SK-MEL-5 (cell line): ENCODE results near the gene ZFP62. TPM values are rescaled to one million over a fixed set of nuclear protein-coding genes. Genes with fewer than 3 reads are reported as not detected.
"Not testable (repeated sequence)": the region's sequence is repeated elsewhere in the genome, so short reads cannot be mapped to it uniquely, and the experiment has no call there.

Source experiments
- DNase-seq: peaks from one replicate; pipeline ENCODE4 v3.0.0-alpha.2; 2016; ENCODE audit warnings: low read depth, low spot score
- in situ Hi-C: cut with HindIII; loops from 2 replicates; pipeline ENCODE4 v1.10.0; 2016; ENCODE audit warnings: low sequenced_read_pairs, high pct_unique_total_duplicates, low pct_unique_long_range_greater_than_20kb
- total RNA-seq: library from RNA; depleted of rRNA; stranded (reverse); fragments of >200 nt; shearing (Covaris generic); gene quantifications from 2 replicates; pipeline ENCODE4 v1.2.3, GENCODE V29; 2014

Gene ZFP62
- total RNA-seq, 1 experiment from 2014 or later: 17.5 TPM

- no peak for DNase-seq
Measured at GRCh38 chr5:180844432-180844831, 16.6 kb downstream of the ZFP62 start.

GRCh38 chr5:180839935-180840334, 21.1 kb downstream of the ZFP62 start:
- in situ Hi-C loops: no loop called here
- DNase-seq: no peak

More at GRCh38 chr5:180844432-180844831, 16.6 kb downstream of the ZFP62 start:
- in situ Hi-C loops: no loop called here

GRCh38 chr5:180839227-180839626, 21.8 kb downstream of the ZFP62 start:
- no peak for DNase-seq
- in situ Hi-C loops: no loop called here

DNA sequence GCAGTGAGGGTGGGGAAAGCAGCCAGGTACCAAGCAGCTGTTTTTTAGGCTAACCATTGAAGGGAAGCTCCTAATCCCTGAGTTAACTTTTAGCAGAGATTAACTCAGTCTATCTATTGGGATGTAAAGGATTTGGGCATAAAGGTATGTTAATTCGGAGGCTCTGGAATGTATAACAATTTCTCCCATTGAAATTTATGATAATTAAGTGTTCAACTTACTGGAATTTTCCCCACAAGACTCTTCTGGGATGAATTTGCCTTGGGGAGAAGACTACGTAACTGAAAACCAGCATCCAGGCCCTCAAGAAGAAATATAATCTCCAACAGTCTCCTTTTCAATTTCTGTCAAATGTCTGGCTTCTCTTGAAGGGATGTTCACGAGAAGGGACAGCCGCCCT, 23.6 kb downstream of the ZFP62 start:
- DNase-seq: no peak
- in situ Hi-C loops: no loop called here

GRCh38 chr5:180832638-180833068, 28.4 kb downstream of the ZFP62 start:
- no peak for DNase-seq
- in situ Hi-C loops: no loop called here

- in situ Hi-C loops: no loop called here
Measured at GRCh38 chr5:180831139-180832093, 29.7 kb downstream of the ZFP62 start.

GRCh38 chr5:180830253-180831138, 30.6 kb downstream of the ZFP62 start:
- in situ Hi-C loops: no loop called here
- peak; percentile 63 for DNase-seq

More at GRCh38 chr5:180831139-180832093, 29.7 kb downstream of the ZFP62 start:
- peak; percentile 64 for DNase-seq

DNA sequence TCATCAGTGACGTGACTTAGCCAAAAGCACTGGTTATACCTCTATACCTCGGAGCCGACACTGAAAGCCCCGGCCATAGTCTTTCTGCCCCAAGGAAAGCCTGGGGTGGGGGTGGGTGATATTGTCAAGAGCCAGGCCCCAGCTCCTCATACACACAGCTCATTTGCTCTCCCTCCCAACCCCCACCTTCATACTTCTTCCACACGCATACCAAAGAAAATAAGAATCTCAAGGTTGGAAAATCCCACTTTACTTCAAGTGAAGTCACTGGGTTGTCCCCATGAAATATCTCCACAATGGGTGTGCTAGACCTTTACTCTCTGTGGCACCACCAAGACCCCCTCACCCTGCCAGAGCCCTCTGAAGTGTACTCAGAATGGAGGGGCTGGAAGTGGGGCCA, 31.4 kb downstream of the ZFP62 start:
- in situ Hi-C loops: no loop called here
- no peak for DNase-seq

DNA sequence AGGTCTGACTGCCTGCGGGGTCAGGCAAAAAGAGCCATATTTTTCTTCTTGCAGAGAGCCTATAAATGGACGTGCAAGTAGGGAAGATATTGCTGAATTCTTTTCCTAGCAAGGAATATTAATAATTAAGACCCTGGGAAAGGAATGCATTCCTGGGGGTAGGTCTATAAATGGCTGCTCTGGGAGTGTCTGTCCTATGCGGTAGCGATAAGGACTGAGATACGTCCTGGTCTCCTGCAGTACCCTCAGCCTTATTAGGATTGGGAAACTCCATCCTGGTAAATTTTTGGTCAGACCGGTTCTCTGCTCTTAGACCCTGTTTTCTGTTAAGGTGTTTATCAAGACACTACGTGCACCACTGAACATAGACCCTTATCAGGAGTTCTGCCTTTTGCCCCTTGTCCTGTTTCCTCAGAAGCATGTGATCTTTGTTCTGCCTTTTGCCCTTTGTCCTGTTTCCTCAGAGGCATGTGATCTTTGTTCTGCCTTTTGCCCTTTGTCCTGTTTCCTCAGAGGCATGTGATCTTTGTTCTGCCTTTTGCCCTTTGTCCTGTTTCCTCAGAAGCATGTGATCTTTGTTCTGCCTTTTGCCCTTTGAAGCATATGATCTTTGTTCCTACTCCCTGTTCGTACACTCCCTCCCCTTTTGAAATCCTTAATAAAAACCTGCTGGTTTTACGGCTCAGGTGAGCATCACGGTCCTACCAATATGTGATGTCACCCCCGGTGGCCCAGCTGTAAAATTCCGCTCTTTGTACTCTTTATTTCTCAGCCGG, 32.1 kb downstream of the ZFP62 start:
- DNase-seq, in situ Hi-C loops: not testable (repeated sequence)

DNA sequence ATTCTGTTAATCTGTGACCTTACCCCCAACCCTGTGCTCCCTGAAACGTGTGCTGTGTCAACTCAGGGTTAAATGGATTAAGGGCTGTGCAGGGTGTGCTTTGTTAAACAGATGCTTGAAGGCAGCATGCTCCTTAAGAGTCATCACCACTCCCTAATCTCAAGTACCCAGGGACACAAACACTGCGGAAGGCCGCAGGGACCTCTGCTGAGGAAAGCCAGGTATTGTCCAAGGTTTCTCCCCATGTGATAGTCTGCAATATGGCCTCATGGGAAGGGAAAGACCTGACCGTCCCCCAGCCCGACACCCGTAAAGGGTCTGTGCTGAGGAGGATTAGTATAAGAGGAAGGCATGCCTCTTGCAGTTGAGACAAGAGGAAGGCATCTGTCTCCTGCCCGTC, 33.7 kb downstream of the ZFP62 start:
- in situ Hi-C loops, DNase-seq: not testable (repeated sequence)

GRCh38 chr5:180825768-180826525, 35.1 kb downstream of the ZFP62 start:
- in situ Hi-C loops: no loop called here

DNA sequence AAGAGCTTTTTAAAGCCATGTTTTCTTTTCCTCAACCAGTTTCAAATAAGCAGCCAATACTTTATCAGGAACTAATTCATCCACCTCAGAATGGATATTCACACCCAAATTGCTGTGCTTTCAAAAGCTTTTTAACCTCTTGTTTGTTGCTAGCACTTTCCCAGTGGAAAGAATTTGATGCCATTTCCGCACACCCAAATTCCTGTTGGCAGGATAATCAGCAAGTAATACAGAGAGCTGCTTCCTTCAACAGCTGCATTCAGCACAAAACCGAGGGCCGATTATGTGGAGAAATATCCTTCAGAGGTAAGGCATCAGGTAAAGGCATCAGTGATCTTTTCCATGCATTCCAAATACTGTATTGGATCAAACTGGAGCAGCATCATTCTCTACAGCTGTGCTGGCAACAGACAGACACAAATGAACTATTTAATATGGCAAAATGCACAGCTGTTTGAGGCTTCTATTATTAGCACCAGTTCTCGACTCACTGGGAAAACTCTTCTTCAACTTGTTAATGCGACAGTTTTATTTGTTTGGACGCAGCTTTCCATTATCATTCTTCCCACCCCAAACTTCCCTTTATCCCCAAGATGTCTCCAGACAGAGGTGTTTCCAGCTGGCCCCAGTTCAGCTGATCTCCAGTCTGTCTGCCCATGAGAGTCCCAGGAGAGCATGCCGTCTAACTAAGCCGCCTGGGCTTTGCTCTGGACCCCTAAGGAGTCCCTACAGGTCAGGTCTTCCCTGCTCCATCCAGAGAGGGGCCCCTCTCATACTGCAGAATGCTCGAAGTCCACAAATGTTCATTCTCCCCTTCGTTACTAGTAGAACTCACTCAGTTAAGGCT, 36.2 kb downstream of the ZFP62 start:
- in situ Hi-C loops: no loop called here

More at GRCh38 chr5:180825768-180826525, 35.1 kb downstream of the ZFP62 start:
- DNase-seq: peak; percentile 33

DNA sequence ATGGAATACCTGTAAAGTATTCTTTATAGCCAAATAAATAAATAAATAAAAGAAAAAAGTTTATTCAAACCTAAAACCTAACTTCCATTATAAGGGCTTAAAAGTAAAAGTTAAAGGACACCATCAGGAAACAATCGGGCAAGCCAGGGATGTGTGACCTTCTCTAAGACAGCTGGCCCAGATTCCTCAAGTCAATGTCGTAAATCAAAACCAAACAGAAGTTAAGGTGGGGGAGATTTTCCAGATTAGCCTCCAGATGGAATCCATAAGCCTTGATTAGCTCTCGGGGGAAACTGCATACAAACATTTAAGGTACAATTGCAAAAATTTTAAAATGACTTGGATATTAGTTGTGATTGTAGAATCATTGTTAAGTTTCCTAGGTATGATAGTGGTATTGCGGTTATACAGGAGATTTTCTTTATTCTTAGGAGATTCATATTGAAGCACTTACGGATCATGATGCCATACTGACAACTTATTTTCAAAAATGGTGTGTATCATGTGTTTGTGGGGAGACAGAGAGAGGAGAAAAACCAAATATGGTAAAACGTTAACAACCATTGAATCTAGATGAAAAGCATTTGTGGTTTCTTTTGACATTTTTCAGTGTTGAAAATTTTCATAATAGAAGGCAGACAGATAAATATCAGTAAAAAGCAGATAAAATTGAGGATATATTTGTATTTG, 37.0 kb downstream of the ZFP62 start:
- in situ Hi-C loops: no loop called here
- DNase-seq: no peak

More for the DNA sequence above, 36.2 kb downstream of the ZFP62 start:
- no peak for DNase-seq

- DNase-seq: no peak
Measured at GRCh38 chr5:180823346-180823745, 37.7 kb downstream of the ZFP62 start.

GRCh38 chr5:180821538-180821937, 39.5 kb downstream of the ZFP62 start:
- in situ Hi-C loops: no loop called here
- no peak for DNase-seq

More at GRCh38 chr5:180823346-180823745, 37.7 kb downstream of the ZFP62 start:
- in situ Hi-C loops: no loop called here
